Parathyroid adenoma (tissue), 2 donors: ENCODE measurements around the gene RAB11FIP3.
"Not testable (repeated sequence)": the region's sequence is repeated elsewhere in the genome, so short reads cannot be mapped to it uniquely, and the experiment has no call there.

Experiments
- H2AFZ ChIP-seq: fragments of 300-600 bp; sonication (generic); one replicate; pipeline ENCODE4 v1.7.0; 2017; ENCODE audit warnings: antibody characterized with exemption, mild to moderate bottlenecking
- H3K27ac ChIP-seq: fragments of 300-600 bp; sonication (generic); one replicate; pipeline ENCODE4 v1.7.0; 2017
- H3K27me3 ChIP-seq: fragments of 300-600 bp; sonication (generic); one replicate; pipeline ENCODE4 v1.7.0; 2017; ENCODE audit warnings: low read length; ENCODE audit not compliant: control insufficient read depth, insufficient read depth
- H3K36me3 ChIP-seq: fragments of 300-600 bp; sonication (generic); one replicate; pipeline ENCODE4 v1.7.0; 2017; ENCODE audit warnings: low read length; ENCODE audit not compliant: control insufficient read depth, insufficient read depth
- H3K4me1 ChIP-seq: fragments of 300-600 bp; sonication (generic); one replicate; pipeline ENCODE4 v1.7.0; 2017; ENCODE audit warnings: control low read depth
- H3K4me2 ChIP-seq: fragments of 300-600 bp; sonication (generic); one replicate; pipeline ENCODE4 v1.7.0; 2017; ENCODE audit warnings: low read length
- H3K4me3 ChIP-seq: fragments of 300-600 bp; sonication (generic); one replicate; pipeline ENCODE4 v1.7.0; 2017; ENCODE audit warnings: low read depth, low read length
- H3K79me2 ChIP-seq: fragments of 300-600 bp; sonication (generic); one replicate; pipeline ENCODE4 v1.7.0; 2017; ENCODE audit warnings: control low read depth
- H3K9ac ChIP-seq: fragments of 300-600 bp; sonication (generic); one replicate; pipeline ENCODE4 v1.7.0; 2017; ENCODE audit warnings: mild to moderate bottlenecking
- H3K9me3 ChIP-seq: fragments of 300-600 bp; sonication (generic); one replicate; pipeline ENCODE4 v1.7.0; 2017; ENCODE audit warnings: low read length; ENCODE audit not compliant: control insufficient read depth
- CTCF ChIP-seq: fragments of 300-600 bp; sonication (generic); IDR thresholded peaks from one replicate; pipeline ENCODE4 v1.7.0; 2017; ENCODE audit warnings: antibody characterized with exemption, mild to moderate bottlenecking
- donor health status: primary hyperparathyroidism.

Gene RAB11FIP3

GRCh38 chr16:503150-504071, 78.0 kb downstream of the RAB11FIP3 start:
- no peak overlapping the region for H3K9ac ChIP-seq
- no peak overlapping the region for H3K27ac ChIP-seq
- H3K9me3 ChIP-seq, result no peaks in the 10 kb centered on the region
- no peak for TF ChIP-seq CTCF
- no peak overlapping the region for H2AFZ ChIP-seq
- H3K4me2 ChIP-seq, result no peak overlapping the region
- H3K4me3 ChIP-seq, result no peak overlapping the region
- H3K27me3 ChIP-seq, result no peaks in the 10 kb centered on the region
- no peaks in the 10 kb centered on the region for H3K79me2 ChIP-seq
- no peaks in the 10 kb centered on the region for H3K36me3 ChIP-seq
- H3K4me1 ChIP-seq, result no peaks in the 10 kb centered on the region

GRCh38 chr16:505479-506245, 80.2 kb downstream of the RAB11FIP3 start:
- no peaks in the 10 kb centered on the region for H3K4me1 ChIP-seq
- peaks cover 11% of the 10 kb centered on the region for H3K79me2 ChIP-seq
- no peaks in the 10 kb centered on the region for H3K36me3 ChIP-seq
- H3K27ac ChIP-seq, result no peak overlapping the region
- no peaks in the 10 kb centered on the region for H3K27me3 ChIP-seq
- no peaks in the 10 kb centered on the region for H3K9me3 ChIP-seq
- H3K4me3 ChIP-seq, result no peak overlapping the region
- TF ChIP-seq CTCF, result no peak
- H2AFZ ChIP-seq, result no peak overlapping the region
- H3K9ac ChIP-seq, result no peak overlapping the region
- H3K4me2 ChIP-seq, result no peak overlapping the region

- no peaks in the 10 kb centered on the region for H3K36me3 ChIP-seq
- H3K27ac ChIP-seq, result no peak overlapping the region
- no peak for TF ChIP-seq CTCF
- H3K79me2 ChIP-seq, result peaks cover 11% of the 10 kb centered on the region
- H2AFZ ChIP-seq, result no peak overlapping the region
- H3K4me1 ChIP-seq, result no peaks in the 10 kb centered on the region
- no peak overlapping the region for H3K9ac ChIP-seq
- H3K4me2 ChIP-seq, result no peak overlapping the region
- no peaks in the 10 kb centered on the region for H3K9me3 ChIP-seq
- no peak overlapping the region for H3K4me3 ChIP-seq
- H3K27me3 ChIP-seq, result no peaks in the 10 kb centered on the region
Observed at GRCh38 chr16:506246-506546, 80.7 kb downstream of the RAB11FIP3 start.

DNA sequence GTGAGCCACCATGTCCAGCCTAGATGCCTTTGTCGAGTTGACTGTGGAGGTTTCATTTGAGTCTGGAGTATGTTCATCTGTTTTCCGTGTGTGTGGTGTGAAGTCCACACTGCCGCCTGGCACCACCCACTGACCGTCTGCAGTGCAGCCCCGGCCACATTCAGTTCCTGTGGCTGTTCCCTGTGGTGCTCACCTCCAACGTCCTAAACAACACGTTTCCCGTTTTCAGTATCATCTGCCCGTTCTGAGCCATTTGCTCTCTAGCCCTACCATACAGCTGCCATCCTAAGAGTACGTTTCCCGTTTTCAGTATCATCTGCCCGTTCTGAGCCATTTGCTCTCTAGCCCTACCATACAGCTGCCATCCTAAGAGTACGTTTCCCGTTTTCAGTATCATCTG, 82.1 kb downstream of the RAB11FIP3 start:
- not testable (repeated sequence) for H3K27ac ChIP-seq, H3K9me3 ChIP-seq

DNA sequence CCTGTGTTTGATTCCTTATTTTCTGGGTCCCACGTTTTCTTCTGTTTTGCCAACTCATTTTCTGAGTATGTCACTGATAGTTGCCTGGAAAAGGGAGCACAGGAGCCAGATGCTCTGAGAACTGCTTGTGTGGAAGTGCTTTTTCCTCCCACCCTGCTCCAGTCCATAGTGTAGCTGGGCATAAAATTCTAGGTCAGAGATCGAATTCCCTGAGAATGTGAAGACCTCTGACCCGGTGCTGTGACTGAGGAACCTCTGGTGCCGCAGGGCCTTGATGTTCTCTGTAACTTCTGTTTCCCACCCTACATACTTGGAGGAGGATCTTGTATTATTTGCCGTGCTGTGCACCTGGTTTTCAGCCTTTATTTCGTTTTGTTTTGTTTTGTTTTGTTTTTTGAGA, 82.5 kb downstream of the RAB11FIP3 start:
- Histone ChIP-seq H3K4me3 (no peak overlapping the region), H3K79me2 (peaks cover 11% of the 10 kb centered on the region), H3K27me3 (no peaks in the 10 kb centered on the region), H3K27ac (no peak overlapping the region), H3K9me3 (no peaks in the 10 kb centered on the region), H3K36me3 (no peaks in the 10 kb centered on the region), H3K4me1 (no peaks in the 10 kb centered on the region), H2AFZ (no peak overlapping the region), H3K4me2 (no peak overlapping the region), H3K9ac (no peak overlapping the region)
- no peak for TF ChIP-seq CTCF

More for the DNA sequence above, 82.1 kb downstream of the RAB11FIP3 start:
- H3K36me3 ChIP-seq, H3K4me1 ChIP-seq, H3K4me3 ChIP-seq, H2AFZ ChIP-seq, H3K27me3 ChIP-seq, H3K9ac ChIP-seq, H3K4me2 ChIP-seq: not testable (repeated sequence)
- peaks cover 11% of the 10 kb centered on the region for H3K79me2 ChIP-seq
